GM12892 (cell line): ENCODE data around the gene CDC42EP4.

Source experiments
- DNase-seq: peaks from one replicate; pipeline ENCODE4 v3.0.0; 2011; ENCODE audit not compliant: insufficient read length
- FAIRE-seq: peaks from 2 replicates; lab custom pipeline; 2011; peaks lifted over from hg19 to GRCh38; lab: Jason Lieb, UNC
- POLR2A ChIP-seq: IDR thresholded peaks from 2 replicates; pipeline ENCODE4 v1.6.1; 2011; ENCODE audit warnings: low read depth, low read length, control low read depth
- POLR2AphosphoS5 ChIP-seq: IDR thresholded peaks from 2 replicates; pipeline ENCODE4 v1.6.1; 2011; ENCODE audit warnings: low read depth, low read length, control low read depth
- TAF1 ChIP-seq: IDR thresholded peaks from 2 replicates; pipeline ENCODE4 v1.6.1; 2011; ENCODE audit warnings: low read depth, mild to moderate bottlenecking, control low read depth, low read length, borderline replicate concordance

Gene CDC42EP4

GRCh38 chr17:73304971-73305812 lies 6.6 kb downstream of the CDC42EP4 start:
- TF ChIP-seq POLR2A = no peak
- TF ChIP-seq POLR2AphosphoS5 = no peak
- TF ChIP-seq TAF1 = no peak
- DNase-seq = no peak
- FAIRE-seq = no peak

- FAIRE-seq (no peak), DNase-seq (no peak)
- TF ChIP-seq TAF1 = no peak
- TF ChIP-seq POLR2A = no peak
Observed at GRCh38 chr17:73304438-73304837, 7.4 kb downstream of the CDC42EP4 start.

GRCh38 chr17:73302189-73302588 lies 9.6 kb downstream of the CDC42EP4 start:
- no peak for DNase-seq
- TF ChIP-seq TAF1 = no peak
- no peak for TF ChIP-seq POLR2AphosphoS5
- no peak for TF ChIP-seq POLR2A
- no peak for FAIRE-seq

GRCh38 chr17:73301369-73301768 lies 10.4 kb downstream of the CDC42EP4 start:
- DNase-seq (no peak), FAIRE-seq (no peak)
- TF ChIP-seq POLR2A = no peak
- no peak for TF ChIP-seq TAF1
- no peak for TF ChIP-seq POLR2AphosphoS5

DNA sequence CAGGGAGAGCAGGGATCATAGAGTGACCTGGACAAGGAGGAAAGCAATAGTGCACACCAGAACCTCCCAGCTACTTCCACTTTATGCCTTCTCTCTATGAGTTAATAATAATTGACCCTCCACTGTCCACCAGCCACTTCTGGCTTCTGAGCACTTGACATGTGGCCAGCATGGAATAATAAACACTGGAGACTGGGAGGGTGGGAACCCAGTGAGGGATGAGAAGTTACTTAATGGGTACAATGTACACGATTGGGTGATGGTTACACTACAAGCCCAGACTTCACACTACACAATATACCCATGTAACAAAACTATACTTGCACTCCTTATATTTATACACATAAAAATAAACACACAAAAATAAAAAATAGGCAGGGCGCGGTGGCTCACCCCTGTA lies 11.4 kb downstream of the CDC42EP4 start:
- DNase-seq (no peak), FAIRE-seq (no peak)
- TF ChIP-seq TAF1 (no peak), POLR2A (no peak), POLR2AphosphoS5 (no peak)

DNA sequence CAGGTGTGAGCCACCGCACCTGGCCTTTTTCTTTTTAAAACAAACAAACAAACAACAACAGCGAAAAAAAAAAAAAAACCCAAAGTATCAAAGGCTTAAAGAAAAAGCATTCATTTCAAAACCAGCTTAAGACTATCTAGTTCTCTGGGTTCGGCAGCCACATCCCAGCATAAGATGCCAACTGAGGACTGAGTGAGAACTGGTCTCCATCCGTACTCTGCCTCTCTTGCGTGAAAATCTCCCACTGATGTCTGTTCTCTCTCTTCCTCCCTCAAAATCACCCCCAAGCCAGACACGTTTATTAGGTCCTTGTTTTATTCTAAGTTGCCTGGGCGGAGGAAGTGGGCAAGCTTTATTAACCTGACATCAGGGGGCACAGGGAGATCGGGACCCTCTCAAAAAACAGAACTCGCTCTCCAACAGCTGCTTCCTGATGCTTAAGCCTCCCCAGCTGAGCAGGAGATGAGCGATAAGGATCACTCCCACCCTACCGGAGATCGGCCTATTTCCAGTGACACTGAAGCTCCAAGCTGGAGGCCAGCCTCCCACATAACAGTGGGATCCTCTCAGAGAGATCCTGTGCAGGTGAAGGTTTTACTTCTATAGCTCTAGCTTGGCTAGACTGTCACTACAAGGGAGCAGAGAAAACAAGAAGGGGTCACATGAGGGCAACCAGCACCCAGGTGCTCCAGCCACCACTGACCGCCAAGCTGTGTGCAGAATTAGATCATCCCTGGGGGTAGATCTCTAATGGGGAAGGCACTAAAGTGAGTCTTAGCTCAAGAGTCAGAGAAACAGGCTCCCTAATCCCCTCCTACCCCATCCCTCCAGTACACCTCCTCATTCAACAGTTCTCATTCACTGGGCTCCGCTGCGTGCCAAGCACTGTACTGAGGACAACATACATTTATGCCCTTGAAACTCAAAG lies 13.6 kb downstream of the CDC42EP4 start:
- TF ChIP-seq POLR2A (no peak), POLR2AphosphoS5 (no peak), TAF1 (no peak)
- DNase-seq (no peak), FAIRE-seq (no peak)

DNA sequence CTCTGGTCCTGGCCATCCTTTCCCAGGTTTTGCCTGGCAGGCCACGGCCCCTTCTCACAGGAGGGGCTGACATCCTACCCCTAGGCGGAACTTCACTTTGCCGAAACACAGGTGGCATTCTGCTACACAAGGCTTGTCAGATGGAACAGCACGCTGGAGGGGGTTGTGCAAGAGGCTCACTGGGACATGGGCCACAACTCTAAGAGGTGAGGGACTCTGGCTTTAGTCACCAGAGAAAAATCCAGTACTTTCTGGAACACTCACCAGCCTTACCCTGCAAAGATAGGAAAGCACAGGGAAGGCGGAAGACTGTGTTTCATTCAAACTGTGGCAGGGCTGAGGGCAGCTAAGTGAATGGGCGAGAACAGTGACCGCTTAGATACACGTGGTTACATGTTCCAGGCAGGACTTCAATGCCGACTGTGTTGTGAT lies 18.3 kb downstream of the CDC42EP4 start:
- TF ChIP-seq POLR2A = no peak
- DNase-seq = no peak
- FAIRE-seq = no peak

DNA sequence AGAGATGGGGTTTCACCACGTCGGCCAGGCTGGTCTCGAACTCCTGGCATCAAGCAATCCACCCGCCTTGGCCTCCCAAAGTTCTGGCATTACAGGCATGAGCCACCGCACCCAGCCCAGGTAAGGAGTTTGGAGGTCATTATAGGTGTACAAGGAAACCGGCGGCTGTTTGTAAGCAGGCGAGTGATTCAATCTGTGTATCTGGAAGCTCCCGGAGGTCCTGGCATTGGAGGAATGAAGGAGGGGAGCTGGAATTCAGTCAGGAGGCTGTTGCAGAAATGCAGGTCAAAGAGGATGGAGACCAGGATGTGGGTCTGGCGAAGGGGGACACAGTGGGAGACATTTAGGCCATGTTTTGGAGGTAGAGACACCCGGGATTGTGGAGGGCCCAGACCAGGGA lies 18.8 kb downstream of the CDC42EP4 start:
- no peak for DNase-seq
- TF ChIP-seq TAF1 (no peak), POLR2A (no peak), POLR2AphosphoS5 (no peak)
- no peak for FAIRE-seq

DNA sequence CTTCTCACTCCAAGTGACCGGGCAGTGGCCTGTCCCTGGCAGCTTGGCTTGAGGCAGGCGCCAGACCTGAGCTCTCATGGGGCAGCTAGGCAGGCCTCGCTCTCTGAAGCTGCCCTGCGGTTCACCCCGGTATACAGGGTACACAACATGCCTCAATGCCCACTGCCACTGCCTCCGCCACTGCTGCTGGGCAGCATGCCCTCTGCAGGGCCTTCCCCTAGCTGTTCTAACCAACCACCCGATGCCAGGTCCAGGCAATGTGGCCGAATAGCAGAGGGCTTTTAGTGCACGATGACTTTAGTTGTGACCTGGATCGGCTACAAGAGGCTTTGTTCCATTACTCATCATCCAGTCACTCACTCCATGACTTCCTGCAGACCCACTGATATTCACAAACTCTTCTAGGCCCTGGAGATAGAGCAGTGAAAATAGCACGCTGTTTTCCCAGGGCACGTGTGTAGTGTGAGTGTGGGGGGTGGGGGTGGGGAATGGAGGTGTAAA lies 19.7 kb downstream of the CDC42EP4 start:
- FAIRE-seq = no peak
- TF ChIP-seq POLR2AphosphoS5 (no peak), TAF1 (no peak), POLR2A (no peak)
- no peak for DNase-seq

DNA sequence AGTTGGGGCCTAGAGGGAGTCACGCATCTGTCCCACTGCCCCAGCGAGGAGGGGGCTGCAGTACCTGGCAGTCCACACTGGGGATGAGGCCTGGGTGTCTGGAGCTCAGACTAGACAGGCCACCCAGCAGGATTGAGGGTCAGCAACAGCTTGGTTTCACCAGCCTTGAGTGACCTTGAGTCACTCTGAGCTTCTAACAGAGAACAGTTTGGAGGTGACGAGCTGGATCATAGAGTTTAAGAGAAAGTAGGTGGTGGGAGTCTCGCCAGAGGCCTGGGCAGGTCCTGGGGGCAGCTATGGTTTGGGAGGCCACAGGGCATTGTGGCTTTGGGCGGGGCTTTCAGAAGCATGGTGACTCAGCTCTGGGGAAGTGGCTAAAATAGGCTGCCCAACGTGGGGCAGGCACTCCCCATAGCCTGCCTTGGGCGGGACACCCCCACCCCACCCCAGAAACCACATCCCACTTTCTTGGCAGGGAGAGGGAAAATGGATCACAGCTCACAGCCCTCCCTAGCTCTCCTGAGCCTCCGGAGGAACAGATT lies 20.5 kb downstream of the CDC42EP4 start:
- TF ChIP-seq TAF1 (no peak), POLR2AphosphoS5 (no peak), POLR2A (no peak)
- DNase-seq = no peak

GRCh38 chr17:73290399-73291259 lies 21.2 kb downstream of the CDC42EP4 start:
- FAIRE-seq (no peak), DNase-seq (no peak)
- TF ChIP-seq POLR2A = no peak
- TF ChIP-seq TAF1 = no peak
- TF ChIP-seq POLR2AphosphoS5 = no peak

More for the DNA sequence above, 20.5 kb downstream of the CDC42EP4 start:
- FAIRE-seq = no peak
